Ammon's horn (tissue), 1 donor: ENCODE measurements around the gene CYP2C18.
"Not testable (repeated sequence)": the region's sequence is repeated elsewhere in the genome, so short reads cannot be mapped to it uniquely, and the experiment has no call there.

Source experiments
- DNase-seq: peaks from one replicate; pipeline ENCODE4 v3.0.0-alpha.2; 2016; ENCODE audit warnings: low spot score

CYP2C18 gene

DNA sequence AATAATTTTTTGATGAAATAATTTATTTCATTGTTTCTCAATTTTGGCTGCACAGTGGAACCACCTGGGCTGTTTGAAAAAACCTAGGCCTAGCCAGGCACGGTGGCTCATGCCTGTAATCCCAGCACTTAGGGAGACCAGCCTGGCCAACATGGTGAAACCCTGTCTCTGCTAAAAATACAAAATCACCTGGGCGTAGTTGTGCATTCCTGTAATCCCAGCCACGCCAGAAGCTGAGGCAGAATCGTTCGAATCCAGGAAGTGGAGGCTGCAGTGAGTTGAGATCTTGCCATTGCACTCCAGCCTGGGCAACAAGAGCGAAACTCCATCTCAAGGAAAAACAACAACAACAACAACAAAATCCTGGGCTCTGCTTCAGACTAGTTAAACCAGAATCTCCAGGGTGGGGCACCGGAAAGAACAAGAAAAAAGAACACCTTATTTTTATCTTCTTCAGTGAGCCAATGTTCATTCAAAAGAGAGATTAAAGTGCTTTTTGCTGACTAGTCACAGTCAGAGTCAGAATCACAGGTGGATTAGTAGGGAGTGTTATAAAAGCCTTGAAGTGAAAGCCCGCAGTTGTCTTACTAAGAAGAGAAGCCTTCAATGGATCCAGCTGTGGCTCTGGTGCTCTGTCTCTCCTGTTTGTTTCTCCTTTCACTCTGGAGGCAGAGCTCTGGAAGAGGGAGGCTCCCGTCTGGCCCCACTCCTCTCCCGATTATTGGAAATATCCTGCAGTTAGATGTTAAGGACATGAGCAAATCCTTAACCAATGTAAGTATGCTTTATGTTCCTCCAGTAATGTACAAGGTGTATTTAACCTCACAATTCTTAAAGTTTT lies at the start of gene CYP2C18:
TSS of gene CYP2C18 (plus strand) at position 516 of the 841 bp plus-strand sequence. CDS start at position 607, 91 bp downstream.
- no peak for DNase-seq

- DNase-seq, result not testable (repeated sequence)
Measured at GRCh38 chr10:94638097-94638496, 45.4 kb upstream of the CYP2C18 start.

- no peak for DNase-seq
Measured at GRCh38 chr10:94639902-94640301, 43.6 kb upstream of the CYP2C18 start.

DNA sequence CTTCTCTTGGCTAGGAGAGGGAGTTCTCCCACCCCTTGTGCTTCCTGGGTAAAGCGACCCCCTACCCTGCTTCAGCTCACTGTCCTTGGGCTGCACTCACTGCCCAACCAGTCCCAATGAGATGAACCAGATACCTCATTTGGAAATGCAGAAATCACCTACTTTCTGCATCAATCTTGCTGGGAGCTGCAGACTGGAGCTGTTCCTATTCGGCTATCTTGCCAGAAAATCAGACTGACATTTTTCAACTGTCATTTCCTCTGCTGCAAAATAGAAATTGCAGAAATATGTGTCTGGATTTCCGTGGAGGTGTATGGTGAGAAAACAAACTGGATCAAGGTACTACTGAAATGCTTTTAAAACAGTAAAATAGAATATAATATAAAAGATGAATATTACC lies 43.0 kb upstream of the CYP2C18 start:
- DNase-seq, result no peak

GRCh38 chr10:94641480-94641879 lies 42.0 kb upstream of the CYP2C18 start:
- no peak for DNase-seq

GRCh38 chr10:94644352-94644751 lies 39.2 kb upstream of the CYP2C18 start:
- no peak for DNase-seq

GRCh38 chr10:94645285-94645684 lies 38.2 kb upstream of the CYP2C18 start:
- no peak for DNase-seq

GRCh38 chr10:94655201-94655600 lies 28.3 kb upstream of the CYP2C18 start:
- DNase-seq, result not testable (repeated sequence)

- DNase-seq, result not testable (repeated sequence)
Measured at GRCh38 chr10:94663061-94663460, 20.5 kb upstream of the CYP2C18 start.

- DNase-seq, result no peak
Measured at GRCh38 chr10:94666391-94667102, 17.0 kb upstream of the CYP2C18 start.

GRCh38 chr10:94673614-94674321 lies 9.8 kb upstream of the CYP2C18 start:
- DNase-seq, result no peak

DNA sequence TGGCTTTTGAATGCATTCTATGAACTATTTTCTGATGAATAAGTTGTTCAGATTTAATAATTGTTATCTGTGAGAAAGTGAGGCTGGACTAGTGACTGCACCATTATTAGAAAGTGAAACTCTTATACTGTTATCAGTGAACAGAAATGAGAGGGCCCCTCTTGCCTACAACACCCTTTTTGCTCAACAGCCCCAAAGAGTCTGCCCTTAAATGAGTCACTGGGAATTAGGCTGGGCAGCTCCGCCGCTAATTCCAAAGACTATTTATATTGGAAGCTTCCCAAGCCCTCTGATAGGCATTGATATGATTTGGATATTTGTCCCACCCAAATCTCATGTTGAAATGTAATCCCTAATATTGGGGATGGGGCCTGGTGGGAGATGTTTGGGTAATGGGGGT lies 7.0 kb upstream of the CYP2C18 start:
- no peak for DNase-seq

- DNase-seq, result peak; percentile 2
Measured at GRCh38 chr10:94677691-94678090, 5.8 kb upstream of the CYP2C18 start.

DNA sequence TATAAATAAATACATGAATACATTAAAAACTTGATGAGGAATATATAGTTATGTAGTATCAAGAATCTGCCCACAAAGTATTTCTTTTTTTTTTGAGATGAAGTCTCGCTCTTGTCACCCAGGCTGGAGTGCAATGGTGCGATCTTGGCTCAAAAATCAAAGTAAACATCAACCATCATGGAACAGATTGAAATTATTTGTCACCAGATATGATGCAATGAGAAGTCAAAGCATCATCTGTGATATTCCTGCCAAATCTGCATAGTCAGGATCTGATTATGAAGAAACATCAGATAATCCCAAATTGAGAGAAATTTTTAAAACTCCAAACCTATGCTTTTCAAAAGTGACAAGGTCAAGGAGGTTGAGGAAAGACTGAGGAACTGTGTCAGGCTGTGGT lies 5.1 kb upstream of the CYP2C18 start:
- DNase-seq, result peak; percentile 19

DNA sequence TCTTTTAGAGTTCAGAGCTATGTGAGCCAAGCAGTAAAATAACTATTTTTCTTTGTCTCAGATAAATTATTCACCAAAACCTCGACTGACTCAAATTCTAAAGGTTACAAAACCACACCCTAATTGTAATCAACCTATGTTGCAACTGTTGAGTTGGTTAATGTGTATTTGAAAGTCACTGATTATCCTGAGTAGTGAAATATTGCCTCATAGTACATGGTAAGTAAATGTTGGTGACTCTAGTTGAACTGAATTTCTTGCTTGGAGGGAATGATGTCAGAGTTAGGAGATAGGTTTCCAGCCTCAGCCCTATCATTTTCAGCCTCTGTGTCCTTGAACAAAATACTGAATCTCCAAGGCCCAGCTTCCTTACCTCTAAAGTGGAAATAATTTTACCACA lies 3.0 kb upstream of the CYP2C18 start:
- DNase-seq, result no peak

DNA sequence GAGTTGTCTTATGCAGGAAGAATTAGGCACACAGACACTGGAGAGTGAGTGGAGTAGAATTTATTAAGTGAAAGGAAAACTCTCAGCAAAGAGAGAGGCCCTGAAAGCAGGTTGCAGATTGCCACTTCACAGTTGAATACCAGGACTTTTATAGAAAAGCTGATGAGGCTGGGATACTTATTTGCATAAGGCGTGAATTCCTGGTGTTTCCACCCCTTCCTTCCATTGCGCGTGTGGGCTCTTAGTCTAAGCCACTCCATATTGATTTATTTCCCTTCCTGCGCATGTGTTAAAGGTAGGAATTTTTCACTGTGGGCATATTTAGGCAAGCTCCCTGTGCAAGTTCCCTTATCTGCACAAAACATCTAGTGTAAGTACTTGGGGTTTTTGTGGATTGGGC lies 893 bp upstream of the CYP2C18 start:
- not testable (repeated sequence) for DNase-seq

DNA sequence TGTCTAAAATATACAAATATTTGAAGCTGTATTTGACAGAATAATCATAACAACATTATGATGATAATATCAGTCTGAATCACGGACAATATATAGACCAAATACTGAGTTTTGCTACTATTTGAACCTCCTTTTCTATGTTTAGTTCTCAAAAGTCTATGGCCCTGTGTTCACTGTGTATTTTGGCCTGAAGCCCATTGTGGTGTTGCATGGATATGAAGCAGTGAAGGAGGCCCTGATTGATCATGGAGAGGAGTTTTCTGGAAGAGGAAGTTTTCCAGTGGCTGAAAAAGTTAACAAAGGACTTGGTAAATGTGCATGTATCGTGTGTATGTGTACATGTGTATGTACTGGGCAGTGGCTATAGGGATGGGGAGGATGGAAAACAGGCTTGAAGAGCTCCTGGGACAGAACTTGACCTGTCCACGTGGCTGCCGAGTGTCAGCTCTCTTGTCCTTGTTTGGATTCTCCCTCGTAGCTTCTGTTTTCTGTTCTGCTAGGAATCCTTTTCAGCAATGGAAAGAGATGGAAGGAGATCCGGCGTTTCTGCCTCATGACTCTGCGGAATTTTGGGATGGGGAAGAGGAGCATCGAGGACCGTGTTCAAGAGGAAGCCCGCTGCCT lies 4.2 kb downstream of the CYP2C18 start:
- no peak for DNase-seq

- DNase-seq, result no peak
Measured at GRCh38 chr10:94706089-94706488, 22.6 kb downstream of the CYP2C18 start.

DNA sequence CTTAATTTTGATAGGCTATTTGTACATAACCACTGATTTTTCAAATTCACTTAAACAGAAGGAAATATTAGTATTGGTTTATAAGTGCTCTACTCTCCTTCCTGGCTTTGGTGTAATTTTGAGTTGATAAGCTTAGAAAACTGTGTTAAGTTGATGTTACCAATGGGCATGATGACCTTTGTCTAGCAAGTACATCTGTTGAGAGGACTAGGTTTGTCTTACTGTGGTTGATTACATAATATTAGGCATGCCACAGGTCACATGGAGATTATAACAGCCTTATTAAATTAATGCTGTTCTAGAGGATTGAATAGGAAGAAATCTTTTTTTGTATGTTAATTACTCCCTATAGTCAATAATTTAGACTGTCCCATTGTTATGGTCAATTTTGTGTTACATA lies 27.0 kb downstream of the CYP2C18 start:
- DNase-seq, result no peak

- no peak for DNase-seq
Measured at GRCh38 chr10:94725871-94726270, 42.3 kb downstream of the CYP2C18 start.

DNA sequence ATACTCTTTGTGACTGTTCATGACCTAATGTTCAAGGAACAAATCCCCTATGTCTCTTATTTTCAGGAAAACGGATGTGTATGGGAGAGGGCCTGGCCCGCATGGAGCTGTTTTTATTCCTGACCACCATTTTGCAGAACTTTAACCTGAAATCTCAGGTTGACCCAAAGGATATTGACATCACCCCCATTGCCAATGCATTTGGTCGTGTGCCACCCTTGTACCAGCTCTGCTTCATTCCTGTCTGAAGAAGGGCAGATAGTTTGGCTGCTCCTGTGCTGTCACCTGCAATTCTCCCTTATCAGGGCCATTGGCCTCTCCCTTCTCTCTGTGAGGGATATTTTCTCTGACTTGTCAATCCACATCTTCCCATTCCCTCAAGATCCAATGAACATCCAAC lies 51.7 kb downstream of the CYP2C18 start:
- DNase-seq, result no peak

DNA sequence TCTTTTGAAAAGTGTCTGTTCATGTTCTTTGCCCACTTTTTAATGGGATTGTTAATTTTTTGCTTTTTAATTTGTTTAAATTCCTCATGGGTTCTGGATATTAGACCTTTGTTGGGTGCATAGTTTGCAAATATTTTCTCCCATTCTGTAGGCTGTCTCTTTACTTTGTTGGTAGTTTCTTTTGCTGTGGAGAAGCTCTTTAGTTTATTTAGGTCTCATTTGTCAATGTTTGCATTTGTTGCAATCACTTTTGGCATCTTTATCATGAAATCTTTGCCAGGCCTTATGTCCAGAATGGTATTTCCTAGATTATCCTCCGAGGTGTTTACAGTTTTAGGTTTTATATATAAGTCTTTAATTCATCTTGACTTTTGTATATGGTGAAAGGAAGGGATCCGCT lies 55.1 kb downstream of the CYP2C18 start:
- DNase-seq, result no peak
